ENCODE measurements around the gene SYT1.

- TF ChIP-seq CTCF (IDR thresholded peaks at IDR 0.05), result no peak
- TF ChIP-seq POLR2AphosphoS5 (IDR thresholded peaks at IDR 0.05), result no peak
- TF ChIP-seq EP300 (IDR thresholded peaks at IDR 0.05), result no peak
These were observed 73.9 kb downstream of the SYT1 start for GRCh38 chr12:78938341-78939084.
